Right lung (tissue), 5 donors: ENCODE measurements around the gene DHRS1. TPM values are rescaled to one million over a fixed set of nuclear protein-coding genes. Genes with fewer than 3 reads are reported as not detected.

Experiments
- DNase-seq, 2 donors: peaks; one replicate each; pipeline ENCODE4 v3.0.0-alpha.2; 2013
- polyA plus RNA-seq, 5 donors: library from polyadenylated mRNA; unstranded; fragments of 120-200 nt; gene quantifications; one replicate each; pipeline versions ENCODE4 v1.2.1 to v1.2.3, GENCODE V29; 2013; ENCODE audit warnings: inconsistent platforms in 1 of 5, low replicate concordance in 1 of 5; ENCODE audit not compliant: insufficient read length in 5 of 5, insufficient read depth in 1 of 5

The DHRS1 gene
- polyA plus RNA-seq, 5 donors = 38.8 to 54.7 (median 43.2) TPM

DNA sequence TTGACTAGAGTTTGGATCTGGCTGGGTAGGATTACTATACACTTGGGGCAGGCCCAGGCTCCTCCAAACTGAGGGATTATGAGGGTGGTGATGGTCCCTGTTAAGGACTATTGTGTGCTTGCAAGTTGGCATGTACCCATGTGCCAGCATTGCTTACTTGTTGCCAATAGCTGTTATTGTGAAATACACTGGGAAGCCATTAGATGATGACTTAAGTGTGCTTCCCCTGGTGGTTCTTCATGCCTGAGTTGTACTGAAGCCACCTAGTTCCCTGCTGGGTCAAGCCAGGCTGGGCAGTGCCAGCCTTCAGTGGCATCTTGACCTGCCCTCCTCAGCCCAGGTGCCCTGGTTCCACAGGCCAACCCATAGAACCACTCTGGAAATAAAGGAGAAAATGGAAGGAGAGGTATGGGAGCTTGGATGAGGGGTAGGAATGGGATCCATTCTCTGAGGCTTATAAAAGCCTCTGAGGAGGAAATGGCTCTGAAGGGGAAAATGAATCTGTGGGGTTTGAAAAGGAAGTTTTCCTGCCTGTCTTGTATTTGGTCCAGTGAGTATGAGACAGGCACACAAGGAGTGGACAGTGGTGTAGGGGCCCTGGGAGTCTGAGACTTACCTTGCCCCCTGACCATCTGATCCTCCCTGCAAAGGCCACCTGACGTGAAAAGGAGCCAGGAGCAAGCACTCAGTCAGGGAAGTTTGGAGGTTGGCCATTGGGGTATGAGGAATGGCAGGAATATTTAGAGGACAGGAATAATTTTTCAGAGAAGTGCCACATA lies 12.4 kb upstream of the DHRS1 start:
- no peak for DNase-seq

DNA sequence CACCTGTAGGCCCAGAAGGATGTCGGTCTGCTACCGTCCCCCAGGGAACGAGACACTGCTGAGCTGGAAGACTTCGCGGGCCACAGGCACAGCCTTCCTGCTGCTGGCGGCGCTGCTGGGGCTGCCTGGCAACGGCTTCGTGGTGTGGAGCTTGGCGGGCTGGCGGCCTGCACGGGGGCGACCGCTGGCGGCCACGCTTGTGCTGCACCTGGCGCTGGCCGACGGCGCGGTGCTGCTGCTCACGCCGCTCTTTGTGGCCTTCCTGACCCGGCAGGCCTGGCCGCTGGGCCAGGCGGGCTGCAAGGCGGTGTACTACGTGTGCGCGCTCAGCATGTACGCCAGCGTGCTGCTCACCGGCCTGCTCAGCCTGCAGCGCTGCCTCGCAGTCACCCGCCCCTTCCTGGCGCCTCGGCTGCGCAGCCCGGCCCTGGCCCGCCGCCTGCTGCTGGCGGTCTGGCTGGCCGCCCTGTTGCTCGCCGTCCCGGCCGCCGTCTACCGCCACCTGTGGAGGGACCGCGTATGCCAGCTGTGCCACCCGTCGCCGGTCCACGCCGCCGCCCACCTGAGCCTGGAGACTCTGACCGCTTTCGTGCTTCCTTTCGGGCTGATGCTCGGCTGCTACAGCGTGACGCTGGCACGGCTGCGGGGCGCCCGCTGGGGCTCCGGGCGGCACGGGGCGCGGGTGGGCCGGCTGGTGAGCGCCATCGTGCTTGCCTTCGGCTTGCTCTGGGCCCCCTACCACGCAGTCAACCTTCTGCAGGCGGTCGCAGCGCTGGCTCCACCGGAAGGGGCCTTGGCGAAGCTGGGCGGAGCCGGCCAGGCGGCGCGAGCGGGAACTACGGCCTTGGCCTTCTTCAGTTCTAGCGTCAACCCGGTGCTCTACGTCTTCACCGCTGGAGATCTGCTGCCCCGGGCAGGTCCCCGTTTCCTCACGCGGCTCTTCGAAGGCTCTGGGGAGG lies 11.3 kb upstream of the DHRS1 start, which contains the start of gene LTB4R:
Gene LTB4R (plus strand): TSS at position 857 of the 959 bp plus-strand sequence. CDS start 4,150 bp downstream, outside the sequence.
- peak; percentile 77 to 82 for DNase-seq

DNA sequence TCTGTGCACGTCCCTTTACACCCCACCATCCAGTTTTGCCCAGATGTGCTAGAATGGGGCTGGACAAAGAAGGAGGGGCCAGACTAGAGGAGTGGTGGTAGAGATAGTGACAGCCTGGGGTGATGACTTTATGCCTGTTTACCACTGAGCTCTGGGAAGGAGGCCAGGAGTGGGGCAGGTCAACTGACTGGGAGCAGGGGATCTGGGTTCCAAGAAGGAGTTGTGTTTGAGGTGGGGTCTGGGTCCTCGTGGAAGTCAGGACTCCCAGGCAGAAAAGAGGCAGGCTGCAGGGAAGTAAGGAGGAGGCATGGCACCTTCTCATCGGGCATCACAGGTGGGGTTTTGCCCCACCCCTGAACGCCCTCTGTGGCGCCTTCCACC lies 10.7 kb upstream of the DHRS1 start:
- no peak for DNase-seq

GRCh38 chr14:24309538-24310264 lies 10.1 kb upstream of the DHRS1 start, which contains the start of gene LTB4R2:
TSS of gene LTB4R2 (plus strand) at chr14:24310140. CDS start at chr14:24310665, 525 bp downstream.
- no peak for DNase-seq

DNA sequence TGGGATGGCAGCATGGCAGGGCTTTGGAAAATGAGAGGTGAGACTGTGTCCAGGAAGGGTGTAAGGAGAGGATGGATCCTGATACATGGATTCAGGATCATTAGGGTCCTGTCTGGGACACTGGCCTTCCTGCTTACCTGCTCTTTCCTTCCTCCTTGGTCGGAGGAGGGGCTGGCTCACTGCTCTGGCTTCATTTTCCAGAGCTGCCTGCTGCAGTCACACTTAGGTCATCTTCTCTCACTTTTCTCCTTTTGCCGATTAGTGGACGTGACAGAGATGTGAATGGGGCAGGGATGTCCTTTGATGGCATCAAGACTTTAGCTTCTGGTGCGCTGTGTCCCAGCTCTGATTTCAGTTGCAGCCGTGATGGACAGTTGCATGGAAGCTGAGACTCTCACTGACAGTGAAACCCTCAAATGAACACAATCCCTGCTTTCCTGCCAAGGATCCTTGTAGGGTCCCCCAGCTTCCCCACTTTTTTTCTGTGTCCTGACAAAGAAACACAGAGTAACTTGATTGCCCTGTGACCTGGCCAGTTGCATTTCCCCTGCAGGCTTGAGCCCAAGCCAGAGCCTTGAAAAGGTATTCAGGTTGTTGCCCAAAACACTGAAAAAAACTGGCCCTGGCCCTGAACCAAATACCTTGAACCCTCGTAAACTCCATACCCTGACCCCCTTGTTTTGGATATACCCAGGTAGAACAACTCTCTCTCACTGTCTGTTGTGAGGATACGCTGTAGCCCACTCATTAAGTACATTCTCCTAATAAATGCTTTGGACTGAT lies 9.0 kb upstream of the DHRS1 start:
- no peak for DNase-seq

GRCh38 chr14:24307575-24308341 lies 8.2 kb upstream of the DHRS1 start, which contains the start of gene CIDEB:
TSS of gene CIDEB (minus strand) at chr14:24307977. CDS start at chr14:24307858, 119 bp downstream.
- DNase-seq = no peak

GRCh38 chr14:24307156-24307574 lies 7.6 kb upstream of the DHRS1 start:
- DNase-seq = no peak

GRCh38 chr14:24304019-24304387 lies 4.4 kb upstream of the DHRS1 start:
- no peak for DNase-seq

- DNase-seq = no peak
Measured at GRCh38 chr14:24300326-24300980, 873 bp upstream of the DHRS1 start.

DNA sequence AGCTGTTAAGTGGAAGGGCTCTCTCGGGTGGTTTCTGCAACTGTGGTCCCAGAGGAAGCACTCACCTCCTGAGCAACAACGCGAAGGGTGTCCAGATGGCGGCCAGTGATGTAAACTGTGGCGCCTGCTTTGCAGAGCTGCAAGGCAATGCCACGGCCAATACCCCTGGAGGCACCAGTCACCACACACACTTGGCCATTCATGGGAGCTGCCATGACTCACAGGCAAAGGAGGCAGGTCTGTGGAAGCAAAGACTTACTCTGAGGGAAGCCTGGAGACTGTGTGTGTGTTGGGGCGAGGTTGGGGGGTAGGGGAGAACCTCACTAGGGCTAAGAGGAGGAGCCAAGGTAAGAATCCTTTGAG lies 707 bp downstream of the DHRS1 start:
- no peak for DNase-seq

- no peak for DNase-seq
Measured at GRCh38 chr14:24297190-24297964, 2.2 kb downstream of the DHRS1 start.

DNA sequence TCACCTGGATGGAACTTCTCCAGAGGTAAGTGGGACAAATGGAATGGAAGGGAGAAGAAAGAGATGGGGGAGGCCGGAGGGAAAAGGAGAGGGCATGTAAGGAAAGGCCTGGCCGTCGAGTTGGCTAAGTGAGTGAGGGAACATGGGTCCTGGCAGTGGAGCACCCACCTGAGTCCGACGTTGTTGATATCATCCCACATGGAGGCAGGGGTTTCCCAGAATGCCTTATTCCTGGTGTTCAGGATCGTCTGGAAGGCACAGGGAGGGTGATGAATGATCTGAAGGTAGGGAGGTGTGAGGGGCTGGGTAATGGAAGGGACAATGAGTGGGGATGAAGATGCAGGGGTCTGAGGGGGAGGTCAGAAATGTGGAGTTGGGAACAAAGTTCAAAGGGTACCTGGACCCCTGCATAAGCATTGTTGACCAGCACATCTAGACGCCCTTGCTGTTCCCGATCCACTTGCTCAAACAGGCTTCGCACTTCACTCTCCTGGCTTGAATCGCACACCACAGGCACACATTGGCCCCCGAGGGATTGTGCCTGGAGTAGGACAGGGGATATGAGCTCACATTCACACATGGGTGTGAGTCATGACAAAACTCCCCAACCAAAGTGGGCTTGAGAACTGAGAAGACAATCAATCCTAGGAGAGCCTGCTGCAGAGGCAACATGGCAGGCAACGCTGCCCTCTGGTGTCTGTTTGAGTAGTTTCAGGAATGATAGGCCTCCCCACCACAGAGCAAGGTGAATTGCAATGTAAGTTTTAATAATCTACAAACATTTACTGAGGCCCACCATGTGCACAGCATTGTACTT lies 3.0 kb downstream of the DHRS1 start:
- DNase-seq = peak in 1 of 2 donors; percentile 61

- no peak for DNase-seq
Measured at GRCh38 chr14:24293525-24293924, 6.1 kb downstream of the DHRS1 start.

DNA sequence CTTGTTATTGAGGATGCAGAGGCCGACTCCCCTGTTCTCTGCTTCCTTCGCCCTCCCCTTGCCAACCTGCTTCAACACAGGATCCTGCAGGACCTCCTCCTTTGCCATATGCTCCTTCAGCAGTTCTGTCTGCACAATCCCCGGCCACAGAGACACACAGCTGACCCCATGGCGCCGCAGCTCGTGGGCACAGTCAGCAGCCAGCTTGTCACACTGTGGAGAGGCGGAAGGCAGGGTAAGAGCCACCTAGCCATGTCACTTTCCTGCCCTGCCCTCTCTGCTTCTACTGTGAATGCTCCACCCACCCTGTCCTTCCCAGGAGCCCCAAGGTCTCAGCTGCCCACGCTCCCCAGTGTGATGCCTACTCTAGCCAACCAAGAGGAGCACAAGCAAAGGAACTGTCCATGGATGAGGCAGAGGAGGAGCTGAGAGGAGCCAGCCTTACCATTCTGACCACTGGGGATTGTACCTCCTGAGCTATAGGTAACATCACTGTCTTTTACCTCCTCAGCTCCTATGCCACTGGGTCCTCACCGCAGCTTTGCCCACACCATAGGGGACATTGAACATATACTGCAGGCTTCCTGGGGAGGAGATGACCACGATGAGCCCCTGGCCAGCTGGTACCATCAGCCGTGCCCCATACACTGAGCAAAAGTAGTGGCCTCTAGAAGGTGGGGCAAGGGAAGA lies 7.3 kb downstream of the DHRS1 start:
- no peak for DNase-seq

DNA sequence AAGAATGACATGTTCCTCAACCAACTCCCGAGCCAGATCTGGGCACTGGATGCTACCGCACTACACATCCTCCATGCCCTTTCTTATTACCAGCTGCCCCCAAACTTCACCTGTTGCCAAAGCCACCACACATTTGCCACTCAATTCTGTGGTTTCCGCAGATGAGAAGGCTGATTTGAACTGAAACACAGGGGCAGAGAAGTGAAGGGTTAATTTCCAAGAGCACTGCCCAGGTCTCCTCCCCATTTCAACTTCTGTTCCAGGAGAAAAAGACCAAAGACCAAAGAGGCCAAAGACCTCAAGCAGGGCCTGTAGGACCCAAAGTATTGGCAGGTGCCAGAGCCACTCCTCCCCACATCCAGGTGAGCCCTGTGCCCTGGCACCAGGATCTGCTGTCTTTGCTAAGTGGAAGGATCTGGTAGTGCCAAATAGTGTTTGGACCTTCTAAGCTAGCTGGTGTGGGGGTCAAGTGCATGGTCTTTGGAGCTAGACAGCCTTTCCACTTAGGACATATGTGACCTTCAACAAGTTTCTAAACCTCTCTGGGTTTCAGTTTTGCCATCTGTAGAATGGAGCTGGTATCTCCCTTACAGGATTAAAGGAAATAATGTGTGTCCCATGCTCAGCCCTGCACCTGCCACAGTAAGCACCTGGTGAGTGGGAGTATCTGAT lies 8.0 kb downstream of the DHRS1 start:
- DNase-seq = no peak

DNA sequence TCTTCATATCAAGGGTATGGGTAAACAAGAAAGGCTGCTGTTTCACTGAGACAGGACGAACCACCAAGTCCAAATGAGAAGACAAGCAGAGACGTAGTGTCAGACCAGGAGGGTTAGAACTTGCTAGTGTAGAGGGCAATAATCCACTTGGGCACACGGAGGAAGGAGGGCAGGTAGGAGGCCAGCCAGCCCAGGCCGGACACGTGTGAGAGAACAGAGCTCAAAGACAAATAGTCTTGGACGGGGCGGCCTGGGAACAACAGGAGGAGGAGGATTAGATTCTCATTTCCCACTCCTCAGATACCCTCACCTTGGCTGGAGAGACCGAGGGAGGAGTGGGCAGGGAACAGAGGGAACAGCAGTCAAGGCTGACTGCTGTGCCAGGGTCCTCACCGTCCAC lies 8.8 kb downstream of the DHRS1 start:
- DNase-seq = no peak
